GM12801 (cell line): Measurements from ENCODE around the gene HHIPL1.

ENCODE experiments used
- TF ChIP-seq, protein P1 (sequence below): IDR thresholded peaks from one replicate; pipeline ENCODE4 v1.5.1; 2011; ENCODE audit warnings: control low read depth; ENCODE audit not compliant: insufficient read length; ENCODE audit errors: extremely low read depth

Gene HHIPL1

DNA sequence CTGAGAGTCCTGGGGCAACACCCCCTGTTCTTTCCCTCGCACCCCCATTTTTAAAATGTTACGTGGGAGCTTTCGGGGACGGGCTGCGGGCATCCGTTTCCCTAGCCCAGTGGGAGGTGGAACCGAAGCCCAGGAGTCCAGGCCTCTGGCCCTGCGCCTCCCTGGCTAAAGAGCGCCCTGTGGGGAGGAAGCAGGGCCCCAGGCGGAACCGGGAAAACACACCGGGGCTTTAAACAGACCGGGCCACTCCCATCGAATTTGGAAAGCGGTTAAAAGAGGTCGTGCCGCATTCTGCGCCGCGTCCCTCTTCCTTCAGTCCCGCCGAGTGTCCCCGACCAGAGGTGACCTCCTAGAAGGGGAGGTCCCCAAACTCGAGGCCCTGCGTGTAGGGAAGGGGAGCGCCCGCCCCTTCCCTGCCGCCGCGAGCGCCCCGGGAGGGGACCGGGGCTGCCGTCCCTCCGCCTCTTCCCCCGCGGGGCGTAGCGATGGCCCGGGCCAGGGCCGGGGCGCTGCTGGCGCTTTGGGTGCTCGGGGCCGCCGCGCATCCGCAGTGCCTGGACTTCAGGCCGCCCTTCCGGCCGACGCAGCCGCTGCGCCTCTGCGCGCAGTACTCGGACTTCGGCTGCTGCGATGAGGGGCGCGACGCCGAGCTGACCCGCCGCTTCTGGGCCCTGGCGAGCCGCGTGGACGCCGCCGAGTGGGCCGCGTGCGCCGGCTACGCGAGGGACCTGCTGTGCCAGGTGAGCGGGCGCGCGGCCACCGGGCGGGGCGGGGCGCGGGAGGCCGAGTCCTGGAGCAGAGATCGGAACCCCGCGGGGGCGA lies at the start of gene HHIPL1:
HHIPL1 (plus strand) TSS at position 407 of the 822 bp plus-strand sequence; CDS start at position 486, 79 bp downstream.
- TF ChIP-seq, protein P1, sequence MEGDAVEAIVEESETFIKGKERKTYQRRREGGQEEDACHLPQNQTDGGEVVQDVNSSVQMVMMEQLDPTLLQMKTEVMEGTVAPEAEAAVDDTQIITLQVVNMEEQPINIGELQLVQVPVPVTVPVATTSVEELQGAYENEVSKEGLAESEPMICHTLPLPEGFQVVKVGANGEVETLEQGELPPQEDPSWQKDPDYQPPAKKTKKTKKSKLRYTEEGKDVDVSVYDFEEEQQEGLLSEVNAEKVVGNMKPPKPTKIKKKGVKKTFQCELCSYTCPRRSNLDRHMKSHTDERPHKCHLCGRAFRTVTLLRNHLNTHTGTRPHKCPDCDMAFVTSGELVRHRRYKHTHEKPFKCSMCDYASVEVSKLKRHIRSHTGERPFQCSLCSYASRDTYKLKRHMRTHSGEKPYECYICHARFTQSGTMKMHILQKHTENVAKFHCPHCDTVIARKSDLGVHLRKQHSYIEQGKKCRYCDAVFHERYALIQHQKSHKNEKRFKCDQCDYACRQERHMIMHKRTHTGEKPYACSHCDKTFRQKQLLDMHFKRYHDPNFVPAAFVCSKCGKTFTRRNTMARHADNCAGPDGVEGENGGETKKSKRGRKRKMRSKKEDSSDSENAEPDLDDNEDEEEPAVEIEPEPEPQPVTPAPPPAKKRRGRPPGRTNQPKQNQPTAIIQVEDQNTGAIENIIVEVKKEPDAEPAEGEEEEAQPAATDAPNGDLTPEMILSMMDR: no peak

- TF ChIP-seq, protein P1: no peak
Observed at GRCh38 chr14:99595524-99595923, 49.4 kb upstream of the HHIPL1 start.

- TF ChIP-seq, protein P1: no peak
Observed at GRCh38 chr14:99596071-99596627, 48.8 kb upstream of the HHIPL1 start.

- TF ChIP-seq, protein P1: no peak
Observed at GRCh38 chr14:99596772-99597171, 48.2 kb upstream of the HHIPL1 start.

GRCh38 chr14:99597911-99598600 lies 46.9 kb upstream of the HHIPL1 start:
- TF ChIP-seq, protein P1: no peak

- TF ChIP-seq, protein P1: no peak
Observed at GRCh38 chr14:99598774-99599173, 46.2 kb upstream of the HHIPL1 start.

GRCh38 chr14:99599393-99599792 lies 45.5 kb upstream of the HHIPL1 start:
- TF ChIP-seq, protein P1: no peak
